Activated CD8-positive, alpha-beta T cell treated with anti-CD3 and anti-CD28 coated beads, Interleukin-2, amount 10 ng/mL, durations not matched to agents 7 days and 5 days (primary cell): ENCODE measurements around the gene VTA1. TPM values are rescaled to one million over a fixed set of nuclear protein-coding genes. Genes with fewer than 3 reads are reported as not detected.
A peak's percentile ranks its signal among the peaks of the same experiment; 100 is the strongest.
"Not testable (repeated sequence)": the region's sequence is repeated elsewhere in the genome, so short reads cannot be mapped to it uniquely, and the experiment has no call there.

ENCODE experiments used
- ATAC-seq: fragments of 150-1000 bp; cut with Tn5 transposase; one replicate; pipeline ENCODE4 v1.10.0; 2021; ENCODE audit warnings: moderate library complexity
- CTCF ChIA-PET: fragments of 350-600 bp; sonication (Branson Sonifier 250); formaldehyde crosslinking; loops from one replicate; lab custom pipeline; 2021; ENCODE audit warnings: antibody characterized with exemption; lab: Charles Lee
- POLR2A ChIA-PET: fragments of 350-600 bp; sonication (Branson Sonifier 250); formaldehyde crosslinking; loops from one replicate; lab custom pipeline; 2021; ENCODE audit warnings: antibody characterized with exemption; lab: Charles Lee
- DNase-seq: peaks from one replicate; pipeline ENCODE4 v3.0.0-alpha.2; 2020
- H3K27ac Mint-ChIP-seq: one replicate; pipeline ENCODE4 v1.8.0; 2021; ENCODE audit warnings: mild to moderate bottlenecking, mixed read lengths
- H3K27me3 Mint-ChIP-seq: one replicate; pipeline ENCODE4 v1.8.0; 2021; ENCODE audit warnings: low read depth, mixed read lengths
- H3K36me3 Mint-ChIP-seq: one replicate; pipeline ENCODE4 v1.8.0; 2021; ENCODE audit warnings: low read depth, mixed read lengths
- H3K4me1 Mint-ChIP-seq: one replicate; pipeline ENCODE4 v1.8.0; 2021; ENCODE audit warnings: low read depth, mixed read lengths
- H3K4me3 Mint-ChIP-seq: one replicate; pipeline ENCODE4 v1.8.0; 2021; ENCODE audit warnings: mild to moderate bottlenecking, mixed read lengths
- H3K9me3 Mint-ChIP-seq: one replicate; pipeline ENCODE4 v1.8.0; 2022; ENCODE audit warnings: mixed read lengths; ENCODE audit not compliant: insufficient read depth
- total RNA-seq, 2 experiments: library from RNA; stranded (reverse); gene quantifications; one replicate each; pipeline ENCODE4 v1.2.3, GENCODE V29; 2021

VTA1 gene
- total RNA-seq, 2 experiments from 2014 or later, result 47.2 to 51.2 TPM

DNA sequence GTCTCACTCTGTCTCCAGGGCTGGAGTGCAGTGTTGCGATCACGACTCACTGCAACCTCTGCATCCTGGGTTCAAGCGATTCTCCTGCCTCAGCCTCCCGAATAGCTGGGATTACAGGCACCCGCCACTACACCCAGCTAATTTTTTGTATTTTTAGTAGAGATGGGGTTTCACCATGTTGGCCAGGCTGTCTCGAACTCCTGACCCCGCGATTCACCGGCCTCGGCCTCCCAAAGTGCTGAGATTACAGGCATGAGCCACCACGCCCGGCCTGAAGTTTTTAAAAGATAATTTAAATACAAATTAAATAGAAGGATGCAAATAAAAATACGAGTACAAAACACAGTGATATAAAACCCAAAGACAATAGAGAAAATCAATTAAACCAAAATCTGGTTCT is 5.5 kb upstream of the VTA1 start:
- ATAC-seq, CTCF ChIA-PET, H3K9me3 Mint-ChIP-seq, H3K4me3 Mint-ChIP-seq, POLR2A ChIA-PET, H3K27ac Mint-ChIP-seq, H3K27me3 Mint-ChIP-seq, H3K36me3 Mint-ChIP-seq, DNase-seq: not testable (repeated sequence)
- H3K4me1 Mint-ChIP-seq, result peaks cover 11% of the 10 kb centered on the region

DNA sequence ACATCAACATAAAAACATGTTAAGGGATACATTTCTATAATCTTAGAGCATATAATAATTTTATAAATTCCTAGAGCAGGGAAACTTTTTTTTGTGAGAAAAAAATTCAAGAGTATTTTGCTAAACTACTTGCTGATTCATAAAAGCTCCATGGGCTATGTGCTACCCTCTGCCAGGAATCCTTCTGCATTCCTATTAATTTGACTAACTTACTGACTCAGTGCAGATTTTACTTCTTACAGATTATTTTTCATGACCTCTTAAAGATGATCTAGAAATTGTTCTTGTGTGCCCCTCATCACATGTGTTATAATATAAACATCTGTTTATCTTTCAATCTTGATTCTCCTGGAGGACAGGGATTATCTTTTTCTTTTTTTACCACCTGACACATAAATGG is 5.7 kb downstream of the VTA1 start:
- ChIA-PET POLR2A (no interaction called here), CTCF (no interaction called here)
- Mint-ChIP-seq H3K9me3 (no peaks in the 10 kb centered on the region), H3K27me3 (no peaks in the 10 kb centered on the region), H3K36me3 (peaks cover 21% of the 10 kb centered on the region), H3K4me1 (peaks cover 46% of the 10 kb centered on the region), H3K27ac (no peak overlapping the region), H3K4me3 (no peak overlapping the region)
- DNase-seq (no peak), ATAC-seq (no peak)

DNA sequence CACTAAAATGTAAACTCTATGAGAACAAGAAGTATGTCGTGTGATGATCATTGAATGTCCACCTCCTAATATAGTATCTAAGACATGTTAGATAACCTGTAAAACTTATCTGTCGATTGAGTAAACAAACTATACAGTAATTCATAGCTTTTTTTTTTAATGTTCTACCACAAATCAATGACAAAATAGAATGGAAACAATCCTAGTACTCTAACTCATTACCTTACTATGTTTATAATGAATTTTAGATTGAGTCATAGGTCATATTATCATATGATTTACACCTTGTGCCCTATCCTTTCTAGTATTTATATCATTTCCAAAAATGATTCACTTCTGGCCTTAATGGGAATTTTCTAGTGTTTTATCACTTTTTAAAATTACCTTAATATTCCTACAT is 6.1 kb downstream of the VTA1 start:
- POLR2A ChIA-PET, result no interaction called here
- no peaks in the 10 kb centered on the region for H3K9me3 Mint-ChIP-seq
- DNase-seq (no peak), ATAC-seq (no peak)
- no peak overlapping the region for H3K27ac Mint-ChIP-seq
- CTCF ChIA-PET, result no interaction called here
- H3K27me3 Mint-ChIP-seq, result no peaks in the 10 kb centered on the region
- H3K4me1 Mint-ChIP-seq, result peaks cover 44% of the 10 kb centered on the region
- H3K36me3 Mint-ChIP-seq, result peaks cover 20% of the 10 kb centered on the region
- H3K4me3 Mint-ChIP-seq, result no peak overlapping the region

DNA sequence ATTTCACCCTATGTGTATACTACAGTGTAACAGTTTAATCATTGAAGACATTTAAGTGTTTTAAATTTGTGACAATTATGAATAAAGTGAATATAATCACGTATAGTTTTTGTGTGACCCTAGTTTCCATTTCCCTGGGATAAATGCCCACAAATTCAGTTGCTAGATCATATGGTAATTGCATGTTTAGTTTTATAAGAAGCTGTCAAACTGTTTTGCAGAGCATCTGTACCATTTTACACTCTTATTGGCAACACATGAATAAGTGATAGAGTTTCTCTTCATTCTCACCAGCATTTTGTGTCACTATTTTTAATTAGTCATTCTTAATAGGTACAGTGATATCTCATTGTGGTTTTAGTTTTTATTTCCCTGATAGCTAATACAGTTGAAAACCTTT is 7.3 kb downstream of the VTA1 start:
- Mint-ChIP-seq H3K36me3 (peaks cover 16% of the 10 kb centered on the region), H3K27ac (no peak overlapping the region), H3K27me3 (no peaks in the 10 kb centered on the region), H3K9me3 (no peaks in the 10 kb centered on the region), H3K4me3 (no peak overlapping the region), H3K4me1 (peaks cover 33% of the 10 kb centered on the region)
- CTCF ChIA-PET, result interaction anchor here (0.6 to 3.2 kb wide), 4 partner anchors 7 to 412 kb away, joined by 3 to 33 read pairs (median 11); partner anchors contain the start of genes NMBR and VTA1
- no peak for DNase-seq
- ATAC-seq, result no peak
- POLR2A ChIA-PET, result no interaction called here

DNA sequence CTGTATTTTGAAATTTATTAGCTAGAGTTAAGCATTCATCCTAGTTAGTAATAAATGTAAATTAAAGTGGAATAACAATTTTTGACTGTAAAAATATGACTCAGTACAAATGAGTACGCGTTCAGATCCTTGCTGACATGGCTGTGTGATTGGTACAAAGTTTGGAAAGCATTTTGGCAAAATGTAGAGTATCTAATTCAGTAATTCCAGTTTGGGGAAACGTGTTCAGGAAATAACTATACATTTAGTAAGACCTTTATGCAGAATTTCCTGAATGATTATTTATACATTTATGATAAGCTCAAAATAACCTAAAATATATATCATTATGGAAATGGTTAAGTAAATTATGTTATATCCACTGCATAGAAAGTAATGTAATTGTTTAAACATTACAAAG is 8.0 kb downstream of the VTA1 start:
- POLR2A ChIA-PET, result interaction anchor here (1.7 kb wide), 1 partner anchor 8 kb away, joined by 7 read pairs; the partner anchor contains the start of genes NMBR and VTA1
- DNase-seq (no peak), ATAC-seq (no peak)
- Mint-ChIP-seq H3K9me3 (no peaks in the 10 kb centered on the region), H3K27me3 (no peaks in the 10 kb centered on the region), H3K4me1 (peaks cover 27% of the 10 kb centered on the region), H3K4me3 (no peak overlapping the region), H3K27ac (no peak overlapping the region), H3K36me3 (peaks cover 14% of the 10 kb centered on the region)
- CTCF ChIA-PET, result interaction anchor here (1.8 to 3.2 kb wide), 8 partner anchors 8 to 411 kb away, joined by 5 to 33 read pairs (median 14); partner anchors contain the start of genes NMBR and VTA1

DNA sequence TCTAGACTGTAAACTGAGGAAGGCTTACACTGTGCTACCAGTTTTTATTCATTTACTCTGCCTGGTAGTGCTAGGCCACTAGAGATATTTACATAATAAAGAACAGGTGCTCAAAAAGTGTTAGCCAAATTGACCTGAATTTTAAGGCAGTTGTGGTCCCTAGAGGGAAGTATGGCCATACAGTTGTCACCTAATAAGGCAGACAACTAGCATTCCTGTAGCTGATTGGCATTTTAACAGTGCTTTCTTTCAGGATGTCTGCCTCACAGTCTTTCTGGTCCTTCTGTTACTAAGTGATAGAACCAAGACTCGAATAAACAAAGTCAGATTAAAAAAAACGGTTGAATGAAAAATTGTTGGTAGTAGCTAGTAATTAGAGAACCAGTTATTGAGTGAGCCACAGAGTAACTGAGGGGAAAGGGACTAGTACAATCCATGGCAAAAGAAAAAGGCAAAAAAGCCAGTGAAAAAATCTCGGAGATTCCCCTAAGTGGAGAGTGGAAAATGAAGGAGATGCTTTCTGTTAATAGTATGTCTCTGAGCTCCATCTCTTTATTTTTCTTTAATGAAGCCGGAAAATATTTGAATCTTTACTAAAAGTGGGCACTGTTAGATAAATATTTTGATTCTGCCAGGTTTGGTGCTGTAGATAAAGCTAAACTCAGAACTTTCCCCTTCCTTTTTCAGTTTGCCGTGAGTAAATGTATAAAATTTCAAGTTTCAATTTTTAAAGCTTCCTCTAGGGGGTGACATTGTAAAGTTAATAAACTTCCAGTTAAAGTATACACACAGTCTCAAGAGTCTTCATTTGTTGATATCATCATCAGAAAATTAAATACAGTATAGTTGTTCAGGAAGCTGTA is 9.1 kb downstream of the VTA1 start:
- POLR2A ChIA-PET, result interaction anchor here (1.7 kb wide), 1 partner anchor 9 kb away, joined by 7 read pairs; the partner anchor contains the start of genes NMBR and VTA1
- Mint-ChIP-seq H3K27ac (no peak overlapping the region), H3K27me3 (no peaks in the 10 kb centered on the region), H3K4me1 (peaks cover 20% of the 10 kb centered on the region), H3K36me3 (peaks cover 4% of the 10 kb centered on the region), H3K9me3 (no peaks in the 10 kb centered on the region), H3K4me3 (no peak overlapping the region)
- CTCF ChIA-PET, result interaction anchor here (0.6 to 3.2 kb wide), 33 partner anchors 8 to 537 kb away, joined by 3 to 33 read pairs (median 4); partner anchors contain the start of genes NMBR and VTA1
- DNase-seq (no peak), ATAC-seq (peak; percentile 63)

DNA sequence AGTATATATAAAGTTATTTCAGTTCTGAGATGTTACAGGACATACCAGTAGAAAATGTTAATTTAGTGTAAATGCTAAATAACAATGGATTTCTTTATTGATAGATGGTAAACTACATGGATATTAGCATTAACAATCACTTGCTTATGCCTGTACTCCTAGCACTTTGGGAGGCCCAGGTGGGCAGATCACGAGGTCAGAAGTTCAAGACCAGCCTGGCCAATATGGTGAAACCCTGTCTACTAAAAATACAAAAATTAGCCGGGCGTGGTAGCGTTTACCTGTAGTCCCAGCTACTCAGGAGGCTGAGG is 9.7 kb downstream of the VTA1 start:
- not testable (repeated sequence) for H3K27ac Mint-ChIP-seq, H3K27me3 Mint-ChIP-seq, H3K4me3 Mint-ChIP-seq, DNase-seq, H3K9me3 Mint-ChIP-seq, ATAC-seq, H3K36me3 Mint-ChIP-seq
- POLR2A ChIA-PET, result interaction anchor here (1.7 kb wide), 1 partner anchor 9 kb away, joined by 7 read pairs; the partner anchor contains the start of genes NMBR and VTA1
- CTCF ChIA-PET, result interaction anchor here (0.6 to 3.2 kb wide), 29 partner anchors 8 to 536 kb away, joined by 3 to 33 read pairs (median 5); partner anchors contain the start of genes NMBR and VTA1
- H3K4me1 Mint-ChIP-seq, result peaks cover 19% of the 10 kb centered on the region

DNA sequence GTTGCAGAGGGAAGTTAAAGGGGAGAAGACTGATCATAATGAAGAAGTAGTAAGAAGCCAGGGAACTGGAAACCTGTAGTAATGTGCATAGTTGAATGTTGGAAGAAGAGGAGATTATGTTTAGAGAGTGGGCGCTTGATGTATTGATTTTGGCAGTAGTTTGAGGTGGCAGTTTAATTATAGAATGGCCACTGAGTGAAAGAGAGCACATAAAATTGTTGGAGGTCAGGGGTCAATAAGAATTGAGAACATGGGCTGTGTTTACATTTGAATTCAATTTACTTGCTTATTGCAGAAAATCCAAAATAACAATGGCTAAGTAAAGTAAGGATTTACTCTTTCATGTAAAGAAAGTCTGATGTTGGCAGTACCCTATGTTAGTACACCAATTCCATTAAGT is 15.7 kb downstream of the VTA1 start:
- ATAC-seq, result no peak
- H3K27me3 Mint-ChIP-seq, result no peaks in the 10 kb centered on the region
- CTCF ChIA-PET, result interaction anchor here (1.9 kb wide), 1 partner anchor 15 kb away, joined by 4 read pairs; no protein-coding TSS in a partner anchor
- POLR2A ChIA-PET, result no interaction called here
- no peaks in the 10 kb centered on the region for H3K4me1 Mint-ChIP-seq
- no peak for DNase-seq
- no peak overlapping the region for H3K4me3 Mint-ChIP-seq
- H3K36me3 Mint-ChIP-seq, result peaks cover 15% of the 10 kb centered on the region
- no peak overlapping the region for H3K27ac Mint-ChIP-seq
- H3K9me3 Mint-ChIP-seq, result no peaks in the 10 kb centered on the region

DNA sequence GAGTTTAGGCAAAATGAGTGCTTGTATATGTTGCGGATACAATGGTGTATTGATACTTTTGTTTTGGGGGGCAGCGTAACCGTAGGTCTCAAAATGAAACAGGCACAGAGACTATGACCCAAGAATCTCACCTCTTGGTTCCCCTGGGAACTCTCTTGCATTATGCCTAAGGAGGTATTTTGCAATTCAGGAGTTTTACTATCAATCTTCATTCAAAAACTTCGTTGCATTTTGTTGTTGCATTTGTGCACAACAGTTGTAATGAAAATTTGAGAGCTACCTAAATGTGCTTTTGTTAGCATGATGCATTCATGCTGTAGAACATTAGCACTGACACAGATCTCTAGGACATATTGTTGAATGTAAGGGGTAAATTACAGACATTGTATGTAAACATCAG is 18.2 kb downstream of the VTA1 start:
- H3K27ac Mint-ChIP-seq, result no peak overlapping the region
- no peak for ATAC-seq
- no peaks in the 10 kb centered on the region for H3K4me1 Mint-ChIP-seq
- CTCF ChIA-PET, result interaction anchor here (1.3 to 2.5 kb wide), 3 partner anchors 9 to 222 kb away, joined by 4 to 15 read pairs (median 6); no protein-coding TSS in a partner anchor
- no peaks in the 10 kb centered on the region for H3K9me3 Mint-ChIP-seq
- DNase-seq, result no peak
- no peaks in the 10 kb centered on the region for H3K27me3 Mint-ChIP-seq
- no peak overlapping the region for H3K4me3 Mint-ChIP-seq
- H3K36me3 Mint-ChIP-seq, result peaks cover 16% of the 10 kb centered on the region
- POLR2A ChIA-PET, result no interaction called here

DNA sequence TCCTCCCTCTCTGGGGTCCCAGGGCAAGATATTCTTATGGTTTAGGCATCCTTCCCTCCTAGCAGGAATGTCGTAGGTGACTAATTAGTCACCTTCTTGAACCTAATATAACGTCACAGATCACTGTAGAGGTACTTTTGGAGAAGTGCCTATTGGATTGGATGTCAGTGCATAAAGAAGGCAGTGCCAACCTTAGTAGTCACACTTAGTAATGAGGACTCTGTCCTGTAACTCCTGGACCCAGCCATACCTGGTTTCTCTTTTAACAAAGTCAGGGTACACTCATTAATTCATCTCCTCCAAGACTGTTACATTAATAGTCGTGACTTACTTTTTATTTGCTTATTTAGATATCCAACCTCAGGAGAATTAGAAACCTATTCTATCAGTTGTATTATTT is 20.0 kb downstream of the VTA1 start:
- DNase-seq (no peak), ATAC-seq (no peak)
- H3K27me3 Mint-ChIP-seq, result no peaks in the 10 kb centered on the region
- H3K36me3 Mint-ChIP-seq, result peaks cover 18% of the 10 kb centered on the region
- no peak overlapping the region for H3K27ac Mint-ChIP-seq
- POLR2A ChIA-PET, result no interaction called here
- H3K4me1 Mint-ChIP-seq, result no peaks in the 10 kb centered on the region
- CTCF ChIA-PET, result interaction anchor here (2.4 kb wide), 1 partner anchor 10 kb away, joined by 6 read pairs; no protein-coding TSS in a partner anchor
- no peak overlapping the region for H3K4me3 Mint-ChIP-seq
- H3K9me3 Mint-ChIP-seq, result no peaks in the 10 kb centered on the region

DNA sequence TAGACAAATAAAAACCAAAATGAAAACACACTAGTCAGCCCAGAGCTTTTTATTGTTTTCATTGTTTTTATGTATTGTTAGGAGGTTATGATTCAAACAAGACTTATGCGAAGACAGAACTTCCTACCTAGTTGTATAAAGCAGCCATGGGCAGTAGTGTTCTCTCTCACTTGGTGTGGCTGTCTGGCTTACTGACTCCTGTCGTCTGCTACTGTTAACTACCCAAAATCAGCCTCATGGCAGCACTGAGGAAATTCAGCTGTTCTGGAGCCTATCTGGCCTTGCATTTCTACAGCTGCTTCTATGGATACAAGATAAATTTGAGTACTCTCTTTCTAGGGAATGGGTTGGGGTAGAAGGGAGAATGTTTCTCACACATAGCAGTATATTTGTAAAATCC is 20.4 kb downstream of the VTA1 start:
- no peak overlapping the region for H3K27ac Mint-ChIP-seq
- CTCF ChIA-PET, result interaction anchor here (2.4 kb wide), 1 partner anchor 11 kb away, joined by 6 read pairs; no protein-coding TSS in a partner anchor
- H3K36me3 Mint-ChIP-seq, result peaks cover 21% of the 10 kb centered on the region
- ATAC-seq (no peak), DNase-seq (no peak)
- H3K4me1 Mint-ChIP-seq, result no peaks in the 10 kb centered on the region
- no peak overlapping the region for H3K4me3 Mint-ChIP-seq
- H3K27me3 Mint-ChIP-seq, result no peaks in the 10 kb centered on the region
- no peaks in the 10 kb centered on the region for H3K9me3 Mint-ChIP-seq
- POLR2A ChIA-PET, result no interaction called here

DNA sequence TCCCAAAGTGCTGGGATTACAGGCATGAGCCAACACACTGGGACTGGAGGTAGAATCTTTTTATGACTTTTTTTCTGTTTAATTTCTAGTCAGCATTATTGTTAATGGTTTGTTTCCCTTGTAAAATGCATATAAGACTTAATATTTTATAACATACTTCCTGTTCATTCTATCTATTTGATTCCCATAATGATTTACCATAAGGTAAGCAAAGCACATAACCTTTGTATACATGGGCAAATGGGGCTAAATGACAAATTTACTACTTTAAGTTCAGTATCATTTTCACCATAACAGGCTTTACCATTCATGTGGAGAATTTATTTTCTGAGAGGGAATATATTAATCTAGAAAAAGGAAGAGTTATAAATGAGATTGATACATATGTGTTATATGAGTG is 24.3 kb downstream of the VTA1 start:
- peaks cover 55% of the 10 kb centered on the region for H3K36me3 Mint-ChIP-seq
- H3K4me1 Mint-ChIP-seq, result no peaks in the 10 kb centered on the region
- no peak overlapping the region for H3K4me3 Mint-ChIP-seq
- no peaks in the 10 kb centered on the region for H3K27me3 Mint-ChIP-seq
- ATAC-seq (no peak), DNase-seq (no peak)
- CTCF ChIA-PET, result interaction anchor here (1.5 to 2.1 kb wide), 2 partner anchors 15 to 36 kb away, joined by 4 to 7 read pairs; no protein-coding TSS in a partner anchor
- POLR2A ChIA-PET, result no interaction called here
- H3K27ac Mint-ChIP-seq, result no peak overlapping the region
- no peaks in the 10 kb centered on the region for H3K9me3 Mint-ChIP-seq
